GM12873 (cell line): ENCODE data around the gene FYTTD1.

Source experiments
- CTCF ChIP-seq: IDR thresholded peaks from 2 replicates; pipeline ENCODE4 v1.5.1; 2012; ENCODE audit warnings: low read depth, mild to moderate bottlenecking, moderate library complexity, low read length, control low read depth; ENCODE audit not compliant: insufficient read depth; ENCODE audit errors: missing control alignments

FYTTD1 gene

GRCh38 chr3:197809356-197810020 lies 59.8 kb downstream of the FYTTD1 start:
- no peak for TF ChIP-seq CTCF

- TF ChIP-seq CTCF = no peak
Measured at GRCh38 chr3:197810901-197811300, 61.2 kb downstream of the FYTTD1 start.

GRCh38 chr3:197811343-197811742 lies 61.7 kb downstream of the FYTTD1 start:
- TF ChIP-seq CTCF = no peak

- TF ChIP-seq CTCF = no peak
Measured at GRCh38 chr3:197814372-197814771, 64.7 kb downstream of the FYTTD1 start.

- no peak for TF ChIP-seq CTCF
Measured at GRCh38 chr3:197820550-197821335, 71.1 kb downstream of the FYTTD1 start.

- no peak for TF ChIP-seq CTCF
Measured at GRCh38 chr3:197829397-197830045, 79.8 kb downstream of the FYTTD1 start.

GRCh38 chr3:197830308-197830966 lies 80.8 kb downstream of the FYTTD1 start:
- TF ChIP-seq CTCF = no peak
